ENCODE measurements around the gene MVB12B.

DNA sequence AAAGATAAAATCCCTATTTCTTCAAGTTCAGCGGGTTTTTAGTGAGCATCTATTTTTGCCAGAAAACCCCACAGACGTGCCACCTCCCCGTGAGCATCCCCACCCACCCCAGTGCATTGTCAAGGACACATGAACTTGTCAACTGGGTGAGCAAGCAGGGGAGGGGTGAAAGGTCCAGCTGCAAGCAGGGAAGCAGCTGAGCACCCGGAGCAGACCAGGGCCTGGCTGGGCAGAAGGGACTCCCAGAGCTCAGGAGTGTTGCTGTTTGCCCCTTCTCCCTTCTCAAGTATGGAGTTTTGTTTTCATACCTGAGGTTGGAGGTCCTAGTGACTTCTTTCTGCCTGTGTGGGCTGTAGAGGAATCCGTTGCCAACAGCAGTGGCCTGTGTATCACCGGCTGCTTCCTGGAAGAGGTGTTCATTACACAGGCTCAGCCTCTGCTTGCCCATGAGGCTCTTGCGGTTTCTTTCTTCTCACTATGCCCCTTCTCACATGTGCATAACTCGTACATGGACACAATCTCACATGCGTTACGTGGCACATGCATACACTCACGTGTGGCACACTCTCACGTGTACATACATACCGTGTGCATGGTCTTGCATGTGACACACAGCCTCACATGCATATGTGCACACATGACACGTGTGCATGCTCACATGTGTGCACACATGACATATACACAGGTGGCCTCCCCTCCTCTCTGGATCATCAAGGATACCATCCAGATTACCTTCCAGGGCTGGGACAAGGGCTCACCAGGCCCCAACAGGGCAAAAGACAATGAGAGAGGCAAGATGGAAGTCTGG is 126.7 kb downstream of the MVB12B start:
- TF ChIP-seq POLR2A (IDR thresholded peaks at IDR 0.05; ENCODE audit: low read length): no peak
- no peak for TF ChIP-seq GATA1 (IDR thresholded peaks at IDR 0.05; ENCODE audit: low read depth, low read length)

All from erythroblast (primary cell).